Endothelial cell of umbilical vein (primary cell): ENCODE measurements around the gene RXFP1.

Experiments used
- CTCF ChIP-seq, 2 donors: IDR thresholded peaks; 1 replicate in 1 of 2; 2 replicates in 1 of 2; pipeline ENCODE4 v1.5.1; 2011; ENCODE audit warnings: low read length in 2 of 2, mild to moderate bottlenecking in 2 of 2, moderate library complexity in 2 of 2, control low read depth in 1 of 2, inconsistent platforms in 1 of 2, low read depth in 1 of 2; ENCODE audit not compliant: insufficient read depth in 1 of 2; ENCODE audit errors: extremely low read depth in 1 of 2
- EZH2 ChIP-seq: IDR thresholded peaks from 2 replicates; pipeline ENCODE4 v1.6.1; 2012; ENCODE audit warnings: borderline replicate concordance, low read depth, mild to moderate bottlenecking, moderate library complexity, low read length, inconsistent platforms; ENCODE audit not compliant: severe bottlenecking
- MYC ChIP-seq: IDR thresholded peaks from one replicate; pipeline ENCODE4 v1.6.1; 2011; ENCODE audit warnings: mild to moderate bottlenecking, low read depth, low read length
- POLR2A ChIP-seq: IDR thresholded peaks from 2 replicates; pipeline ENCODE4 v1.6.1; 2012; ENCODE audit warnings: low read depth, mild to moderate bottlenecking, control low read depth, low read length
- POLR2AphosphoS5 ChIP-seq: IDR thresholded peaks from 2 replicates; pipeline ENCODE4 v1.6.1; 2012; ENCODE audit warnings: low read depth, mild to moderate bottlenecking, control low read depth, low read length, moderate library complexity; ENCODE audit not compliant: insufficient read depth

DNA sequence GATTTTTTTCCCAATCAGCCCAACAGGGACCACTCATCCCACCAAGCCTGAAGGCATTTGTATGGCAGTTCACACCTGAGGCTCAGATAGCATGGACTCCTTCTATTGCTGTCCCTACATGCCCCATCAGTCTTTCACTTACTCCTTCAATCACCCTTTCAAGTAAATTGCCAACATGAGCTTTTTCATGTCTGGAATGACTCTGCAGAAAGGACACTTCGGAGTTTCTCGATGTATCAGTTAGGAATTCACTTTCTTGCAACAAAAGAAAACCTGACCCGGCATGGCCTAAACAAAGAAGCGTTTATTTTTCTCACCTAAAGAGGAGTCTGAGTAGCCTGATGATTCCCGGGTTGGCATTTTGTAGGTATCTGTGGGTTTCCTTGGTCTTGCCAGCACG lies 38.6 kb downstream of the RXFP1 start:
- TF ChIP-seq EZH2 (no peak), CTCF (IDR thresholded peaks at IDR 0.05; ENCODE audit: extremely low read depth in 1 of 2, insufficient read depth in 1 of 2, low read depth in 1 of 2, low read length in 2 of 2) (no peak), POLR2A (no peak), POLR2AphosphoS5 (no peak), MYC (no peak)
